Measurements from ENCODE around the gene ADARB1. TPM values are rescaled to one million over a fixed set of nuclear protein-coding genes. Genes with fewer than 3 reads are reported as not detected.

ADARB1 gene
- polyA plus RNA-seq, 1 of the 3 experiments (the other 2 are of a cell fraction) = 7.8 TPM

- no peak for DNase-seq
- ChIA-PET POLR2A (no interaction called here), CTCF (interaction anchor here (0.8 to 2.3 kb wide), 3 partner anchors 87 to 98 kb away, joined by 3 to 10 read pairs (median 3); no protein-coding TSS in a partner anchor)
- Histone ChIP-seq H3F3A (replicated peaks; ENCODE audit: insufficient read depth) (no peaks in the 10 kb centered on the region), H3K4me1 (ENCODE audit: control insufficient read depth in 1 of 2, insufficient read depth in 2 of 2, low read depth in 1 of 2, low read length in 1 of 2) (peaks cover 0 to 8% of the 10 kb centered on the region in 2 experiments; a peak in 1 of 4 replicates), H3K79me2 (ENCODE audit: insufficient read depth) (no peaks in the 10 kb centered on the region), H3K4me3 (ENCODE audit: low read depth in 2 of 2, low read length in 1 of 2) (no peak overlapping the region), H4K20me1 (ENCODE audit: insufficient read depth) (no peaks in the 10 kb centered on the region), H3K4me2 (no peak overlapping the region), H2AFZ (ENCODE audit: low read depth) (no peak overlapping the region), H3K9ac (no peak overlapping the region), H3K27ac (ENCODE audit: low read depth in 2 of 2, low read length in 1 of 2) (no peak overlapping the region), H3K36me3 (replicated peaks in 1 of 2; ENCODE audit: control insufficient read depth in 1 of 2, insufficient read depth in 2 of 2, low read length in 1 of 2) (no peaks in the 10 kb centered on the region), H3K27me3 (ENCODE audit: insufficient read depth) (no peaks in the 10 kb centered on the region; the same call in 1 of the 2 replicates), H3K9me2 (no peaks in the 10 kb centered on the region), H3K9me3 (no peaks in the 10 kb centered on the region)
- 77% methylated on average over 6 of the region's 6 CpGs for WGBS (ENCODE audit: low lambda C conversion rate)
- no peak for TF ChIP-seq GATA2 (CRISPR knock-in tag; IDR thresholded peaks at IDR 0.05)
- TF ChIP-seq MEF2A (IDR thresholded peaks at IDR 0.05; ENCODE audit: borderline replicate concordance, low read depth) = no peak
- TF ChIP-seq RXRA (IDR thresholded peaks at IDR 0.05; ENCODE audit: borderline replicate concordance, low read depth) = no peak
- TF ChIP-seq EZH2phosphoT487 (IDR thresholded peaks at IDR 0.05; ENCODE audit: borderline replicate concordance, low read depth) = no peak
- TF ChIP-seq PBX3 (IDR thresholded peaks at IDR 0.05) = no peak
- TF ChIP-seq NRF1 (IDR thresholded peaks at IDR 0.05; ENCODE audit: low read depth, low read length) = no peak
- TF ChIP-seq RFX5 (IDR thresholded peaks at IDR 0.05; ENCODE audit: low read length) = no peak
- TF ChIP-seq USF2 (IDR thresholded peaks at IDR 0.05; ENCODE audit: borderline replicate concordance, low read depth, low read length) = no peak
- no peak for TF ChIP-seq YY1 (IDR thresholded peaks at IDR 0.05; ENCODE audit: low read depth)
- TF ChIP-seq GABPA (IDR thresholded peaks at IDR 0.05; ENCODE audit: low read depth) = no peak
- TF ChIP-seq RAD21 (IDR thresholded peaks at IDR 0.05; ENCODE audit: low read length) = no peak
- TF ChIP-seq JUND (IDR thresholded peaks at IDR 0.05) = no peak
- TF ChIP-seq NFIC (IDR thresholded peaks at IDR 0.05; ENCODE audit: borderline replicate concordance) = no peak
- no peak for TF ChIP-seq SMC3 (IDR thresholded peaks at IDR 0.05; ENCODE audit: low read depth, low read length)
- TF ChIP-seq POLR2AphosphoS5 (IDR thresholded peaks at IDR 0.05; ENCODE audit: low read depth, low read length) = no peak
- no peak for TF ChIP-seq FOXM1 (IDR thresholded peaks at IDR 0.05; ENCODE audit: low read depth)
- TF ChIP-seq CTCF (IDR thresholded peaks at IDR 0.05) = no peak
- TF ChIP-seq CHD2 (IDR thresholded peaks at IDR 0.05; ENCODE audit: low read length, partially characterized antibody) = no peak
- TF ChIP-seq FOXJ3 (CRISPR knock-in tag; IDR thresholded peaks at IDR 0.05) = no peak
- TF ChIP-seq MXI1 (IDR thresholded peaks at IDR 0.05; ENCODE audit: low read depth, low read length) = no peak
These were observed 161.1 kb downstream of the ADARB1 start for GRCh38 chr21:45235488-45235887.
